ENCODE data around the gene ZNF581.
A peak's percentile ranks its signal among the peaks of the same experiment; 100 is the strongest.

Gene ZNF581

GRCh38 chr19:55643003-55643886 lies at the start of gene ZNF581:
Gene ZNF581 (plus strand): TSS chr19:55643649. CDS start chr19:55644572, 923 bp downstream.
- TF ChIP-seq REST (IDR thresholded peaks at IDR 0.05; ENCODE audit: low read depth) (no peak), MAX (IDR thresholded peaks at IDR 0.05) (peak; percentile 76), YY1 (IDR thresholded peaks at IDR 0.05; ENCODE audit: low read depth) (peak; percentile 64; the same call in 1 of the 2 replicates), NFIC (IDR thresholded peaks at IDR 0.05) (peak; percentile 37), TAF1 (IDR thresholded peaks at IDR 0.05; ENCODE audit: low read depth) (peak; percentile 94), CEBPB (IDR thresholded peaks at IDR 0.05) (peak; percentile 56; the same call in 1 of the 2 replicates), USF1 (IDR thresholded peaks at IDR 0.05) (peak; percentile 38), TEAD4 (IDR thresholded peaks at IDR 0.05) (no peak; the same call in 1 of the 2 replicates), CREB1 (IDR thresholded peaks at IDR 0.05; ENCODE audit: low read depth) (0 out of 2 replicates have a peak, but pooled peaks have one; percentile 23), EP300 (IDR thresholded peaks at IDR 0.05; ENCODE audit: borderline replicate concordance) (no peak; the same call in 1 of the 2 replicates), RAD21 (IDR thresholded peaks at IDR 0.05; ENCODE audit: low read depth) (no peak), FOXM1 (IDR thresholded peaks at IDR 0.05; ENCODE audit: borderline replicate concordance, low read depth) (no peak), TCF12 (IDR thresholded peaks at IDR 0.05; ENCODE audit: low read depth) (peak; percentile 74), ZBTB7A (IDR thresholded peaks at IDR 0.05; ENCODE audit: low read depth) (peak; percentile 84), EGR1 (IDR thresholded peaks at IDR 0.05) (peak; percentile 56; the same call in 1 of the 2 replicates)

- no peak for TF ChIP-seq RAD21 (IDR thresholded peaks at IDR 0.05; ENCODE audit: low read depth)
- no peak for TF ChIP-seq TAF1 (IDR thresholded peaks at IDR 0.05; ENCODE audit: low read depth)
- no peak for TF ChIP-seq YY1 (IDR thresholded peaks at IDR 0.05; ENCODE audit: low read depth)
- TF ChIP-seq FOXM1 (IDR thresholded peaks at IDR 0.05; ENCODE audit: borderline replicate concordance, low read depth) = no peak
Measured at GRCh38 chr19:55594996-55595545, 48.4 kb upstream of the ZNF581 start.

- TF ChIP-seq TCF12 (IDR thresholded peaks at IDR 0.05; ENCODE audit: low read depth) (no peak), NFIC (IDR thresholded peaks at IDR 0.05) (no peak), CEBPB (IDR thresholded peaks at IDR 0.05) (no peak), RAD21 (IDR thresholded peaks at IDR 0.05; ENCODE audit: low read depth) (no peak)
Measured at GRCh38 chr19:55596304-55596703, 47.1 kb upstream of the ZNF581 start.

- no peak for TF ChIP-seq EGR1 (IDR thresholded peaks at IDR 0.05)
- no peak for TF ChIP-seq EP300 (IDR thresholded peaks at IDR 0.05; ENCODE audit: borderline replicate concordance)
- TF ChIP-seq YY1 (IDR thresholded peaks at IDR 0.05; ENCODE audit: low read depth) = no peak
- TF ChIP-seq CREB1 (IDR thresholded peaks at IDR 0.05; ENCODE audit: low read depth) = no peak
- TF ChIP-seq TCF12 (IDR thresholded peaks at IDR 0.05; ENCODE audit: low read depth) = no peak
Measured at GRCh38 chr19:55597501-55597921, 45.9 kb upstream of the ZNF581 start.

GRCh38 chr19:55598034-55598433 lies 45.4 kb upstream of the ZNF581 start:
- TF ChIP-seq REST (IDR thresholded peaks at IDR 0.05; ENCODE audit: low read depth) (no peak), TAF1 (IDR thresholded peaks at IDR 0.05; ENCODE audit: low read depth) (no peak), ZBTB7A (IDR thresholded peaks at IDR 0.05; ENCODE audit: low read depth) (no peak), EP300 (IDR thresholded peaks at IDR 0.05; ENCODE audit: borderline replicate concordance) (no peak), RAD21 (IDR thresholded peaks at IDR 0.05; ENCODE audit: low read depth) (no peak), YY1 (IDR thresholded peaks at IDR 0.05; ENCODE audit: low read depth) (no peak), NFIC (IDR thresholded peaks at IDR 0.05) (no peak), TCF12 (IDR thresholded peaks at IDR 0.05; ENCODE audit: low read depth) (no peak), FOXM1 (IDR thresholded peaks at IDR 0.05; ENCODE audit: borderline replicate concordance, low read depth) (no peak), CREB1 (IDR thresholded peaks at IDR 0.05; ENCODE audit: low read depth) (no peak), USF1 (IDR thresholded peaks at IDR 0.05) (no peak), MAX (IDR thresholded peaks at IDR 0.05) (no peak), TEAD4 (IDR thresholded peaks at IDR 0.05) (no peak), EGR1 (IDR thresholded peaks at IDR 0.05) (no peak), CEBPB (IDR thresholded peaks at IDR 0.05) (no peak)

Measured in Ishikawa (cell line).